K562 (cell line): ENCODE measurements around the gene DHCR7. TPM values are rescaled to one million over a fixed set of nuclear protein-coding genes. Genes with fewer than 3 reads are reported as not detected.

ENCODE experiments used
- ATAC-seq: fragments of 200-7000 bp; cut with Tn5 transposase; 3 replicates; pipeline ENCODE4 v1.9.1; 2020; ENCODE audit warnings: moderate library complexity
- BruUV-seq: library from RNA; stranded (reverse); fragments of 400-500 nt; replicated peaks from 2 replicates; lab custom pipeline; 2021; lab: Mats Ljungman, UMichigan
- CTCF ChIA-PET: fragments of 300-600 bp; formaldehyde crosslinking; extraction: SDS; loops from one replicate; lab custom pipeline; 2021; ENCODE audit warnings: low intra/inter-chr PET ratio; lab: Yijun Ruan, JAX
- POLR2A ChIA-PET: fragments of 300-600, 350-650 bp; sonication (Branson Sonifier 250); formaldehyde crosslinking; extraction: SDS; loops from one replicate; lab custom pipeline; 2021; ENCODE audit warnings: antibody characterized with exemption, inconsistent platforms; lab: Yijun Ruan, JAX
- DNase-seq, 4 experiments: peaks; one replicate each; pipeline versions ENCODE4 v3.0.0 to v3.0.0-alpha.2; 2011 to 2018; ENCODE audit warnings: low spot score in 3 of 4, mixed read lengths in 3 of 4; ENCODE audit errors: extremely low read depth in 1 of 4
- FAIRE-seq: peaks from 2 replicates; lab custom pipeline; 2011; peaks lifted over from hg19 to GRCh38; lab: Jason Lieb, UNC
- H2AFZ ChIP-seq: 2 replicates; pipeline ENCODE4 v1.6.0; 2011; ENCODE audit warnings: low read depth, low read length, control low read depth, inconsistent platforms
- H3K27ac ChIP-seq: fragments of 200-600 bp; 3 replicates; pipeline ENCODE4 v1.8.0; 2011; ENCODE audit warnings: low read depth, mild to moderate bottlenecking, control low read depth, inconsistent platforms, low read length, moderate library complexity, mixed read lengths; ENCODE audit errors: extremely low read depth
- H3K27me3 ChIP-seq, 2 experiments: fragments of 300-600 bp in 1 of 2; 2 replicates in 1 of 2; 3 replicates in 1 of 2; pipeline versions ENCODE4 v1.6.0 to v1.8.0; 2011; ENCODE audit warnings: inconsistent platforms in 2 of 2, low read length in 2 of 2, mild to moderate bottlenecking in 1 of 2, mixed read lengths in 1 of 2, moderate library complexity in 1 of 2; ENCODE audit not compliant: control insufficient read depth in 2 of 2, insufficient read depth in 2 of 2
- H3K36me3 ChIP-seq: fragments of 300-600 bp; 3 replicates; pipeline ENCODE4 v1.8.0; 2011; ENCODE audit warnings: mild to moderate bottlenecking, low read length, inconsistent platforms; ENCODE audit not compliant: control insufficient read depth, insufficient read depth
- H3K4me1 ChIP-seq, 2 experiments: fragments of 200-600 bp in 1 of 2; replicated peaks in 1 of 2; 2 replicates in 1 of 2; 3 replicates in 1 of 2; pipeline versions ENCODE4 v1.5.1 to v1.8.0; 2011; ENCODE audit warnings: inconsistent platforms in 2 of 2, low read length in 2 of 2, mild to moderate bottlenecking in 1 of 2, mixed read lengths in 1 of 2, moderate library complexity in 1 of 2; ENCODE audit not compliant: control insufficient read depth in 2 of 2, insufficient read depth in 2 of 2
- H3K4me2 ChIP-seq: 2 replicates; pipeline ENCODE4 v1.6.1; 2011; ENCODE audit warnings: low read length, control low read depth, inconsistent platforms, mixed read lengths; ENCODE audit not compliant: insufficient read depth
- H3K4me3 ChIP-seq: fragments of 200-600 bp; sonication (generic), shearing (Covaris generic); 2 replicates; pipeline ENCODE4 v1.5.1; 2016; ENCODE audit warnings: control low read depth, inconsistent platforms
- H3K79me2 ChIP-seq: fragments of 200-600 bp; 3 replicates; pipeline ENCODE4 v1.8.0; 2011; ENCODE audit warnings: low read length, inconsistent platforms; ENCODE audit not compliant: control insufficient read depth, insufficient read depth
- H3K9ac ChIP-seq, 2 experiments: 2 replicates each; pipeline versions ENCODE4 v1.6.0 to v1.6.1; 2011; ENCODE audit warnings: low read depth in 2 of 2, low read length in 2 of 2, control low read depth in 1 of 2, inconsistent platforms in 1 of 2, mild to moderate bottlenecking in 1 of 2, mixed read lengths in 1 of 2; ENCODE audit not compliant: insufficient read depth in 1 of 2
- H3K9me1 ChIP-seq: one replicate; pipeline ENCODE4 v1.6.0; 2011; ENCODE audit warnings: inconsistent platforms, mild to moderate bottlenecking, low read length, moderate library complexity; ENCODE audit not compliant: control insufficient read depth, insufficient read depth
- H3K9me3 ChIP-seq: replicated peaks from 2 replicates; pipeline ENCODE4 v1.5.1; 2011; ENCODE audit warnings: low read depth, low read length, inconsistent platforms; ENCODE audit not compliant: control insufficient read depth, insufficient read depth
- H4K20me1 ChIP-seq: replicated peaks from 2 replicates; pipeline ENCODE4 v1.6.1; 2011; ENCODE audit warnings: low read length, inconsistent platforms, mixed read lengths; ENCODE audit not compliant: control insufficient read depth, insufficient read depth
- GTF2A2 ChIP-seq: IDR thresholded peaks from 2 replicates; pipeline ENCODE4 v1.6.1; 2016; ENCODE audit warnings: mild to moderate bottlenecking, missing genetic modification characterization, missing compliant biosample characterization
- HOXB6 ChIP-seq: fragments of 250-450 bp; sonication (Bioruptor Pico); IDR thresholded peaks from 2 replicates; pipeline ENCODE4 v1.5.1; 2022; ENCODE audit warnings: mild to moderate bottlenecking, borderline replicate concordance
- KLF1 ChIP-seq: fragments of 450-650 bp; IDR thresholded peaks from 2 replicates; pipeline ENCODE4 v1.6.1; 2016; ENCODE audit warnings: missing genetic modification characterization, missing compliant biosample characterization
- WGBS: fragments of 100-300 bp; shearing (Covaris generic); methylation state at CpG from one replicate; pipeline ENCODE4 v1.1.6; 2016; ENCODE audit warnings: low coverage, mixed read lengths; ENCODE audit not compliant: insufficient coverage; ENCODE audit errors: missing lambda C conversion rate; 5-methylcytosine and 5-hydroxymethylcytosine counted together
- in situ Hi-C: fragments of 300-500 bp; cut with MboI; formaldehyde crosslinking; loops from 4 replicates; pipeline ENCODE4 v1.15.0; 2018; ENCODE audit warnings: inconsistent platforms, mixed read lengths
- intact Hi-C: fragments of 100-400 bp; cut with micrococcal nuclease; formaldehyde crosslinking; loops from 2 replicates; pipeline ENCODE4 v1.14.2; 2022
- polyA plus RNA-seq, 8 experiments: library from polyadenylated mRNA; depleted of rRNA in 4 of 8; stranded (reverse) in 5 of 8; unstranded in 3 of 8; fragments of >200 nt; fragmentation: Nextera tagmentation in 2 of 8; fragmentation: Illumina TruSeq in 1 of 8; extraction: Ambion mirVana in 2 of 8; extraction: Trizol in 1 of 8; gene quantifications; 2 replicates each; pipeline versions ENCODE4 v1.2.1 to v1.2.3, GENCODE V29; 2011 to 2014; ENCODE audit warnings: inconsistent platforms in 1 of 8, missing spikeins in 1 of 8
- total RNA-seq, 7 experiments: library from RNA; depleted of rRNA in 6 of 7; stranded (reverse); fragments of >200 nt in 6 of 7; fragmentation: Illumina TruSeq in 2 of 7; extraction: Trizol in 2 of 7; gene quantifications; 2 replicates each; pipeline versions ENCODE4 v1.2.1 to v1.2.3, GENCODE V29; 2011 to 2021; ENCODE audit warnings: low replicate concordance in 1 of 7
- TF ChIP-seq, protein P1 (sequence below): sonication (generic); formaldehyde crosslinking; IDR thresholded peaks from 2 replicates; pipeline ENCODE4 v1.8.1; 2023; ENCODE audit warnings: mild to moderate bottlenecking, missing genetic modification reagents

The DHCR7 gene
- total and polyA plus RNA-seq, 9 of the 15 experiments (the other 6 are each of a cell fraction or from before 2014, with no cell fraction given), result 8.4 to 192 (median 82.4) TPM

DNA sequence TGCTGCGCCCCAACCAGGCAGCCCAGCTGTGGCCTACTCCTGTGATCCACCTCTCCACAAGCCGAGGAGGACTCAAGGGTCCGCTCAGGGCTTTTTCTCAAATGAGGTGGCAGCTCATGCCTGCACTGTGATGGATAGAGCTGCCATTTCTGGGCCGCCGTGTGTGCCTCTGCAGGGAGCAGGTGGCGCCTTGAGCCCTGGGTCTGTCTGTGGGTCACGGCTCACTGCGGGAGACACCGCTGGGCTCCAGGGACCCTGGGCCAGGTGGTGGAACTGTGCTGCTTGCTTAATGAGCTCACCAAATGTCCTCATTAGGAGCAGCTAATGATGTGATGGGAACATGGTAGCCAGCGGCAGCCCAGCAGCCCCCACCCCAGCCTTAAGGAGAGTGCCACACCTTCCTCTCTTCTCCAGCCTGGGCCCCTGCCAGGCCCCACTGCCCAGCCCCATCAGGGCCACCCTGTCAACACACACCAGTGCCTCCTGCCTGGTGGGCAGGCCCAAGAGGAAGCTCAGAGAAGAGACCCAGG lies 50.8 kb downstream of the DHCR7 start:
- Histone ChIP-seq H3K9ac (no peak overlapping the region), H3K4me1 (no peaks in the 10 kb centered on the region), H3K27ac (no peak overlapping the region), H3K79me2 (no peaks in the 10 kb centered on the region), H2AFZ (no peak overlapping the region), H3K4me2 (no peak overlapping the region), H3K9me3 (no peaks in the 10 kb centered on the region), H4K20me1 (peaks cover 3% of the 10 kb centered on the region; the same call in 1 of the 2 replicates), H3K4me3 (no peak overlapping the region), H3K9me1 (no peaks in the 10 kb centered on the region), H3K36me3 (no peaks in the 10 kb centered on the region), H3K27me3 (peaks cover 23 to 71% of the 10 kb centered on the region in 2 experiments)
- POLR2A ChIA-PET, result interaction anchor here (0.6 kb wide), 2 partner anchors 29 to 286 kb away, joined by 3 read pairs; no protein-coding TSS in a partner anchor
- ATAC-seq, result no peak
- 7% methylated on average over 8 of the region's 10 CpGs for WGBS
- intact Hi-C loops, result no loop called here
- in situ Hi-C loops, result no loop called here
- no TSS peak for BruUV-seq
- CTCF ChIA-PET, result no interaction called here
- no peak for DNase-seq
- FAIRE-seq, result no peak
- TF ChIP-seq HOXB6 (CRISPR knock-in tag) (no peak), GTF2A2 (tag) (no peak), KLF1 (tag) (no peak)
- TF ChIP-seq, protein P1, sequence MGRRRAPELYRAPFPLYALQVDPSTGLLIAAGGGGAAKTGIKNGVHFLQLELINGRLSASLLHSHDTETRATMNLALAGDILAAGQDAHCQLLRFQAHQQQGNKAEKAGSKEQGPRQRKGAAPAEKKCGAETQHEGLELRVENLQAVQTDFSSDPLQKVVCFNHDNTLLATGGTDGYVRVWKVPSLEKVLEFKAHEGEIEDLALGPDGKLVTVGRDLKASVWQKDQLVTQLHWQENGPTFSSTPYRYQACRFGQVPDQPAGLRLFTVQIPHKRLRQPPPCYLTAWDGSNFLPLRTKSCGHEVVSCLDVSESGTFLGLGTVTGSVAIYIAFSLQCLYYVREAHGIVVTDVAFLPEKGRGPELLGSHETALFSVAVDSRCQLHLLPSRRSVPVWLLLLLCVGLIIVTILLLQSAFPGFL (CRISPR knock-in tag), result no peak
